Neutrophil (primary cell): ENCODE data around the gene PITPNC1.
"Not testable (repeated sequence)": the region's sequence is repeated elsewhere in the genome, so short reads cannot be mapped to it uniquely, and the experiment has no call there.

ENCODE experiments used
- H3K27ac ChIP-seq: fragments of 200-600 bp; sonication (generic); 2 replicates; pipeline ENCODE4 v1.5.1; 2016; ENCODE audit warnings: mild to moderate bottlenecking, moderate library complexity
- H3K27me3 ChIP-seq: fragments of 200-600 bp; sonication (generic); 2 replicates; pipeline ENCODE4 v1.6.0; 2016; ENCODE audit warnings: mild to moderate bottlenecking
- H3K36me3 ChIP-seq: fragments of 200-600 bp; sonication (generic); 2 replicates; pipeline ENCODE4 v1.5.1; 2017
- H3K4me1 ChIP-seq, 2 experiments: fragments of 200-600 bp in 1 of 2; sonication (generic) in 1 of 2; 1 replicate in 1 of 2; 2 replicates in 1 of 2; pipeline versions ENCODE4 v1.5.1 to v1.6.1; 2013 to 2016; ENCODE audit warnings: low read depth in 1 of 2, low read length in 1 of 2, mild to moderate bottlenecking in 1 of 2, moderate library complexity in 1 of 2; ENCODE audit not compliant: control insufficient read depth in 1 of 2, insufficient read depth in 1 of 2
- H3K4me3 ChIP-seq, 2 experiments: fragments of 200-600 bp in 1 of 2; sonication (generic) in 1 of 2; 1 replicate in 1 of 2; 2 replicates in 1 of 2; pipeline ENCODE4 v1.5.1; 2013 to 2016; ENCODE audit warnings: low read depth in 1 of 2, low read length in 1 of 2, mild to moderate bottlenecking in 1 of 2, moderate library complexity in 1 of 2
- H3K9me3 ChIP-seq: fragments of 200-600 bp; sonication (generic); 2 replicates; pipeline ENCODE4 v1.5.1; 2016
- TF ChIP-seq, protein P1 (sequence below): fragments of 200-600 bp; sonication (generic); IDR thresholded peaks from 2 replicates; pipeline ENCODE4 v1.5.1; 2016; ENCODE audit warnings: antibody characterized with exemption

PITPNC1 gene

GRCh38 chr17:67425571-67426160, 48.6 kb downstream of the PITPNC1 start:
- H3K27ac ChIP-seq: no peak overlapping the region
- H3K9me3 ChIP-seq: no peaks in the 10 kb centered on the region
- TF ChIP-seq, protein P1, sequence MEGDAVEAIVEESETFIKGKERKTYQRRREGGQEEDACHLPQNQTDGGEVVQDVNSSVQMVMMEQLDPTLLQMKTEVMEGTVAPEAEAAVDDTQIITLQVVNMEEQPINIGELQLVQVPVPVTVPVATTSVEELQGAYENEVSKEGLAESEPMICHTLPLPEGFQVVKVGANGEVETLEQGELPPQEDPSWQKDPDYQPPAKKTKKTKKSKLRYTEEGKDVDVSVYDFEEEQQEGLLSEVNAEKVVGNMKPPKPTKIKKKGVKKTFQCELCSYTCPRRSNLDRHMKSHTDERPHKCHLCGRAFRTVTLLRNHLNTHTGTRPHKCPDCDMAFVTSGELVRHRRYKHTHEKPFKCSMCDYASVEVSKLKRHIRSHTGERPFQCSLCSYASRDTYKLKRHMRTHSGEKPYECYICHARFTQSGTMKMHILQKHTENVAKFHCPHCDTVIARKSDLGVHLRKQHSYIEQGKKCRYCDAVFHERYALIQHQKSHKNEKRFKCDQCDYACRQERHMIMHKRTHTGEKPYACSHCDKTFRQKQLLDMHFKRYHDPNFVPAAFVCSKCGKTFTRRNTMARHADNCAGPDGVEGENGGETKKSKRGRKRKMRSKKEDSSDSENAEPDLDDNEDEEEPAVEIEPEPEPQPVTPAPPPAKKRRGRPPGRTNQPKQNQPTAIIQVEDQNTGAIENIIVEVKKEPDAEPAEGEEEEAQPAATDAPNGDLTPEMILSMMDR: no peak
- H3K4me3 ChIP-seq: no peak overlapping the region
- H3K27me3 ChIP-seq: no peaks in the 10 kb centered on the region
- peaks cover 30 to 34% of the 10 kb centered on the region in 2 experiments for H3K4me1 ChIP-seq
- no peaks in the 10 kb centered on the region for H3K36me3 ChIP-seq

GRCh38 chr17:67427424-67427823, 50.3 kb downstream of the PITPNC1 start:
- Histone ChIP-seq H3K9me3 (no peaks in the 10 kb centered on the region), H3K27me3 (no peaks in the 10 kb centered on the region), H3K4me3 (no peak overlapping the region), H3K36me3 (no peaks in the 10 kb centered on the region), H3K4me1 (peaks cover 13 to 17% of the 10 kb centered on the region in 2 experiments), H3K27ac (no peak overlapping the region)
- TF ChIP-seq, protein P1: no peak

DNA sequence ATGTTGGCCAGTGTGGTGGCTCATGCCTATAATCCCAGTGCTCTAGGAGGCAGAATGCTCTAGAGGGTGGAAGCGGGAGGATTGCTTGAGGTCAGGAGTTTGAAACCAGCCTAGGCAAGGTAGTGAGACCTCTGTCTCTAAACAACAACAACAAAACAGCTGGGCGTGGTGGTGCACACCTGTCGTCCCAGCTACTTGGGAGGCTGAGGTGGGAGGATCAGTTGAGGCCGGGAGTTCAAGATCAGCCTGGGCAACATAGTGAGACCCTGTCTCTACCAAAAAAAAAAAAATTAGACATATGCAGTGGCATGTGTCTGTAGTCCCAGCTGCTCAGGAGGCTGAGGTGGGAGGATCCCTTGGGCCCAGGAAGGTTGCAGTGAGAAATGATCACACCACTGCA, 53.4 kb downstream of the PITPNC1 start:
- H3K27ac ChIP-seq, H3K27me3 ChIP-seq, H3K4me3 ChIP-seq, H3K36me3 ChIP-seq, H3K9me3 ChIP-seq: not testable (repeated sequence)
- peaks cover 22% of the 10 kb centered on the region in 2 experiments for H3K4me1 ChIP-seq

DNA sequence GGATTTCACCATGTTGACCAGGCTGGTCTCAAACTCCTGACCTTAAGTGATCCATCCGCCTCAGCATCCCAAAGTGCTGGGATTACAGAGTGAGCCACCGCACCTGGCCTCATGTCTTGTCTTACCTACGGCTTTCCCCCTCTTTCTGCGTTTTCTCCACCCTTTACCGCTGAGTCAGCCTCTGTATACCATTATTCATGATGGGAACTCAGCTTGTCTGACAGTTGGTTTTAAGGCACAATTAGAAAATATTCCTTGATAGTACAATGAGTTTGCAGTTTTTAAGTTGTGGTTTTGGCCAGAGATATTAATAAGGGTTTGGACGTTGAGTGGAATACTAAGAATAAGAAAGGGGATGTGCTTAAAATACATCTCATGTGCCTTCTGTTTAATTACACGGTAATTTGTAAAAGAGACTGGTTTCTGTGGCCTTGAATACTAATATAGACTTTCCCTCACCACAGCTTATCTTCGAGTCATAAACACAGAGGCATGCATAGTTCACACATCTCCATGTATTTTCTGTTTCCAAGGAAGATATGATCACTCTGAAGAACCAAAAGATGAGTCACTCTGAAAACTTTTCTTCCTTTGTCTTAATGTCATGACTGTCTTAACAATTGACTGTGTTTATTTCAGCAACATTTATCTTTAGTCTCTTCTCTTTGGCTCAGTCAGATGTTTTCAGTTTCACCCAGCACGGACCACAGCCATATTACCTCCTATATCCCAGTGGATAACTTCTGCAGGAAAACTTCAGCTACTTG, 54.4 kb downstream of the PITPNC1 start:
- Histone ChIP-seq H3K27me3 (no peaks in the 10 kb centered on the region), H3K9me3 (no peaks in the 10 kb centered on the region), H3K4me3 (no peak overlapping the region), H3K36me3 (no peaks in the 10 kb centered on the region), H3K4me1 (peaks cover 23 to 25% of the 10 kb centered on the region in 2 experiments), H3K27ac (no peak overlapping the region)
- TF ChIP-seq, protein P1: no peak

GRCh38 chr17:67433248-67433924, 56.3 kb downstream of the PITPNC1 start:
- Histone ChIP-seq H3K27me3 (no peaks in the 10 kb centered on the region), H3K36me3 (no peaks in the 10 kb centered on the region), H3K27ac (peak overlapping the region; percentile 81), H3K9me3 (no peaks in the 10 kb centered on the region), H3K4me3 (no peak overlapping the region), H3K4me1 (peaks cover 33 to 42% of the 10 kb centered on the region in 2 experiments)
- TF ChIP-seq, protein P1: no peak
